Measurements from ENCODE around the gene C5orf24.
"Not testable (repeated sequence)": the region's sequence is repeated elsewhere in the genome, so short reads cannot be mapped to it uniquely, and the experiment has no call there.

The C5orf24 gene

GRCh38 chr5:134864707-134865106 lies 18.9 kb downstream of the C5orf24 start:
- no peak for DNase-seq

DNA sequence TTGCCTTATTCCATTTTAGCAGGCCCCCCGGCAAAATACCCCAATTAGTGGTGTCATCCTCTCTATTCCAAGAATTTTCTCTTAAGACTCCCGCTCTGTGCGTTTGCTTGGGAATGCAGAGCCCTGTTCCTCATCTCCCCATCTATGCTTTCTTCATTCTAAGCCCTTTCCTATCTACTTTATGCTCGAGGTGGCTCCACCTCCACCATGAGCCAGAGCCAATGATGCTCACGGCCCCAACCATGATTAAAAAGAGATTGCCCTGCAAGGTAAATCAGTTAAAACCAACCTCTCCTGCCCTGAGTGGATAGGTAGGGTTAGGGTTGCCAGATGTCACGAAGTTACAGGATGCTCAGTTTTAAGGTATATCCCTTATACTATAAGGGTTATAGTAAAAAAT lies 27.7 kb downstream of the C5orf24 start:
- peak; percentile 61 for DNase-seq

DNA sequence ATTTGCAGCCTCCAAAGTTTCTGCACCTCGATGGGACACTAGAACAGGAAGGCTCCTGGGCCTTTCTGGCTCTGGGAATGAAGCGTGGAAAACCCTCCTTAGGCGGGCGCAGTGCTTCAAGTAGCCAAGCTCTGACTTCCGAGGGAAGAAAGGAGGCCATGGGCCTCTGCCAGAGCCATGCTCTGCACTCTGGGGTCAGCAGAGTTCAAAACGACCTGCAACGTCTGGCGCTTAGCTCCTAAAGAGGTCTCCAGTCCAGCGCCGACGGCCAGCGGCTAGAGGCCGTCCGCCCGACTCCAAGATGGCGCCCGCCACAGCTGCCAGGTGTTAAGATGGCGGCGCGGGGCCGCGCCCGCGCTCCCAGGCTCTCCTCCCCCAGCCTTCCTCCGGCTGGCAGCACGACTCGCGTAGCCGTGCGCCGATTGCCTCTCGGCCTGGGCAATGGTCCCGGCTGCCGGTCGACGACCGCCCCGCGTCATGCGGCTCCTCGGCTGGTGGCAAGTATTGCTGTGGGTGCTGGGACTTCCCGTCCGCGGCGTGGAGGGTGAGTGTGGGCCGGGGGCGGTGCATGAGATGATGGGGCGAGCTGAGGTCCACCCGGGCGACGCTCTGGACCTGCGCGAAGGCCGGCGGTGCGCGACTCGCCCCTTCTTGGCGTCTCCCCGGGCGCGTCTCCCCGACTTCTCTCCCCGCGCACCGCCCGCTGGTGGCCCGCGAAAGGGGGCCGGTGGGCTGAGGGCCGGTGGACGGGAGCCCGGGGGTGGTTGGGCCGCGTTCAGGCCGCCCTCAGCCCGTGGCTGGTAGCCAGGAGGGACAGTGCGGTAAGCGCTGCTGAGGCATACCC lies 28.4 kb downstream of the C5orf24 start, which contains the start of gene TXNDC15:
Gene TXNDC15, plus strand, starts transcription at position 385 of the 844 bp plus-strand sequence. Its CDS starts 57 bp downstream, at position 442.
- peak; percentile 89 for DNase-seq

- peak; percentile 60 for DNase-seq
Observed at GRCh38 chr5:134874831-134875655, 29.3 kb downstream of the C5orf24 start.

- DNase-seq = no peak
Observed at GRCh38 chr5:134877159-134877558, 31.4 kb downstream of the C5orf24 start.

GRCh38 chr5:134878403-134878802 lies 32.6 kb downstream of the C5orf24 start:
- DNase-seq = no peak

DNA sequence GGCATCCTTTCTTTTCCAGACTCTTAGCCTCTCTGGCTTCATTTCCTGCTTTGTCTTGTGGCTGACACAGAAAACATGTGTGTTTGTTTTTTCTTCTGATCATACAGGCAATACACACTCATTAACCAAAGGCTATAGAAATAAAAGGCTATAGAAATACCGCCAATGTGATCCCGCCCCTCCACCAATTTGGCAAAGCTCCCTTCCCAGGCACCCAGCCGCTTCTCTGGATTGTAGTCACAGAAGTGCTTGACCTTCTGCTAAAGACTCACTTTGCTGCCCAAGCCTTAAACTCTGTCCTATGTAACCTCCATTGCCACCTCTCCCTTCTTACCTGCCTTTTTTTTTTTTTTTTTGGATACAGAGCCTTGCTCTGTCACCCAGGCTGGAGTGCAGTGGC lies 33.7 kb downstream of the C5orf24 start:
- DNase-seq = no peak

- not testable (repeated sequence) for DNase-seq
Observed at GRCh38 chr5:134880937-134881336, 35.2 kb downstream of the C5orf24 start.

- not testable (repeated sequence) for DNase-seq
Observed at GRCh38 chr5:134881711-134882110, 35.9 kb downstream of the C5orf24 start.

DNA sequence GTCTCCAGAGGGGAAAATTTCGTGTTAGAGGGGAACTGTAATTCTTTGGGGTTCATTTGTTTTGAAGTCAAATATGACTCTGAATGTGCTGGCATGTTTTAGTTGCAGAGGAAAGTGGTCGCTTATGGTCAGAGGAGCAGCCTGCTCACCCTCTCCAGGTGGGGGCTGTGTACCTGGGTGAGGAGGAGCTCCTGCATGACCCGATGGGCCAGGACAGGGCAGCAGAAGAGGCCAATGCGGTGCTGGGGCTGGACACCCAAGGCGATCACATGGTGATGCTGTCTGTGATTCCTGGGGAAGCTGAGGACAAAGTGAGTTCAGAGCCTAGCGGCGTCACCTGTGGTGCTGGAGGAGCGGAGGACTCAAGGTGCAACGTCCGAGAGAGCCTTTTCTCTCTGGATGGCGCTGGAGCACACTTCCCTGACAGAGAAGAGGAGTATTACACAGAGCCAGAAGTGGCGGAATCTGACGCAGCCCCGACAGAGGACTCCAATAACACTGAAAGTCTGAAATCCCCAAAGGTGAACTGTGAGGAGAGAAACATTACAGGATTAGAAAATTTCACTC lies 41.9 kb downstream of the C5orf24 start:
- DNase-seq = no peak

- DNase-seq = no peak
Observed at GRCh38 chr5:134889335-134889734, 43.6 kb downstream of the C5orf24 start.

- no peak for DNase-seq
Observed at GRCh38 chr5:134891473-134891872, 45.7 kb downstream of the C5orf24 start.

- no peak for DNase-seq
Observed at GRCh38 chr5:134892282-134892681, 46.5 kb downstream of the C5orf24 start.

DNA sequence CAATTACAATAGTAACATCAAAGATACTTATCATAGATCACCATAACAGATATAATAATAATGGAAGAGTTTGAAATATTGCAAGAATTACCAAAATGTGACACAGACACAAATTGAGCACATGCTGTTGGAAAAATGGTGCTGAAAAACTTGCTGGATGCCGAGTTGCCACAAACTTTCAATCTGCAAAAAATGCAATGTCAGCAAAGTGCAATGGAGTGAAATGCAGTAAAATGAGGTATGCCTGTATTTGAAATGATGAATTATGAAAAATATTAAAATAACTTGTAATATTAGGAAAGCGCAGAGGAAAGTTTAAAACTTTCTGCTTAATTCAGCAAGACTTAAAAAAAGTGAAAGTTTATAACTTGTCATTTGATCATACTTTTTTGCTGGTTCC lies 47.2 kb downstream of the C5orf24 start:
- no peak for DNase-seq

- no peak for DNase-seq
Observed at GRCh38 chr5:134893748-134894505, 48.2 kb downstream of the C5orf24 start.

- DNase-seq = peak; percentile 84
Observed at GRCh38 chr5:134902071-134902801, 56.5 kb downstream of the C5orf24 start.

DNA sequence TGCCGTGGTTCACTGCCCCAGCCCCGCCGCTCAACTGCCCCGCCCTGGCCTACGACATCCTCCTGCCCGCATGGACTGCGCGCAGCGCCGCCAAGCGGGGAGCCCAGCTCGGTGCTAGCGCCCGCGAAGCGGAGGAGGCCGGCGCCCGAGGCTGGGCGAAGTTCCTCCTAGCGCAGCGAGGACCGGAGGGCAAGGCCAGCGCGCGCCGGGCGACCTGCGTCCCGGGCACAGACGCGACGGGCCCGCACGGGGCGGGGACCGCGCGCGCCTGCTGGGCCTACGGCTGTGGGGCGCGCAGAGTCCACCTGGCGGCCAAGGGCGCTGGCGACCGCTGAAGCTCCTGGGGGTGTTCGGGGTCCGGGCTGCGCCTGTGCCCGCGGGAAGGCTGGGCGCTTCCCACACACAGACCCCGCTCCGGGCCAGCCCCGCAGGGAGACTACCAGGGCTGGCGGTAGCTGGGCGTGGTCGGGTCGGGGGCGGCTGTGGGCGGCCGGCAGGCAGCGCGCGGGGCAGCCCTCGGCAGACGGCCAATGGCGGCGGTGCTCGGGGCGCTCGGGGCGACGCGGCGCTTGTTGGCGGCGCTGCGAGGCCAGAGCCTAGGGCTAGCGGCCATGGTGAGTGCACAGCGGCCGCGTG lies 59.0 kb downstream of the C5orf24 start, which contains the start of gene PCBD2:
Gene PCBD2, plus strand, starts transcription at position 522 of the 636 bp plus-strand sequence. Its CDS starts 9 bp downstream, at position 531.
- peak; percentile 93 for DNase-seq

- peak; percentile 79 for DNase-seq
Observed at GRCh38 chr5:134905246-134905996, 59.7 kb downstream of the C5orf24 start.

DNA sequence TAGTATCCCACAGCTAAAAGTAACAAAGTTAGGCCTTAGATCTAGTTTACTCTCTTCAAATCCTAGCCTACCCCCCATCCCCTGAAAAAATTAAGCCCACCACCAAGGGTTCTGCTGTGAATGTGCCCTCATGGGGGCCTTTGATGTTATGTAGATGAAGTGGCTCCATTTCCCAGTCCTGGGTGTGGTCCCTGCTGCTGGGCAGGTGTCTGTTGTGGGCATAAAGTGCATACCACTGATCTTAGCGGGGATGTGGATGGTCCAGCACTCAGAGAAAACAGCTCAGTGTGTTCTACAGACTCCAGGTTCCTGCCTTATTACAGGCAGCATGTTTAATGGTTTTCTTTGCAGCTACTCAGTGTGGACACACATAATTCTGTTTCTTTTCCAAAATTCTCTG lies 61.0 kb downstream of the C5orf24 start:
- no peak for DNase-seq

Measured in NCI-H82 (cell line).